ENCODE measurements around the gene SELENOO.

The SELENOO gene

GRCh38 chr22:50236731-50237409 lies 36.1 kb downstream of the SELENOO start:
- DNase-seq (ENCODE audit: low read depth): no peak

GRCh38 chr22:50238755-50239154 lies 37.9 kb downstream of the SELENOO start:
- no peak for DNase-seq (ENCODE audit: low read depth)

GRCh38 chr22:50242406-50242949 lies 41.7 kb downstream of the SELENOO start:
- no peak for DNase-seq (ENCODE audit: low read depth)

- no peak for DNase-seq (ENCODE audit: low read depth)
These were observed 43.0 kb downstream of the SELENOO start for GRCh38 chr22:50243685-50244419.

- DNase-seq (ENCODE audit: low read depth): peak; percentile 47
These were observed 43.8 kb downstream of the SELENOO start, which contains the start of gene TUBGCP6 for GRCh38 chr22:50244420-50245213. TSS of gene TUBGCP6 (minus strand) at chr22:50245023. CDS start at chr22:50244459, 564 bp downstream.

GRCh38 chr22:50245214-50246072 lies 44.6 kb downstream of the SELENOO start:
- no peak for DNase-seq (ENCODE audit: low read depth)

- no peak for DNase-seq (ENCODE audit: low read depth)
These were observed 45.7 kb downstream of the SELENOO start for GRCh38 chr22:50246242-50247175.

- peak; percentile 32 for DNase-seq (ENCODE audit: low read depth)
These were observed 46.9 kb downstream of the SELENOO start for GRCh38 chr22:50247748-50248147.

GRCh38 chr22:50248196-50249081 lies 47.6 kb downstream of the SELENOO start:
- DNase-seq (ENCODE audit: low read depth): no peak

- DNase-seq (ENCODE audit: low read depth): no peak
These were observed 48.8 kb downstream of the SELENOO start for GRCh38 chr22:50249341-50250248.

GRCh38 chr22:50250249-50250554 lies 49.4 kb downstream of the SELENOO start:
- DNase-seq (ENCODE audit: low read depth): no peak

GRCh38 chr22:50250555-50251476 lies 50.0 kb downstream of the SELENOO start, which contains the start of gene HDAC10:
TSS of gene HDAC10 (minus strand) at chr22:50251265. CDS start at chr22:50251032, 233 bp downstream.
- DNase-seq (ENCODE audit: low read depth): no peak

GRCh38 chr22:50251477-50252081 lies 50.8 kb downstream of the SELENOO start:
- DNase-seq (ENCODE audit: low read depth): no peak

- no peak for DNase-seq (ENCODE audit: low read depth)
These were observed 51.6 kb downstream of the SELENOO start for GRCh38 chr22:50252082-50253045.
